Measurements from ENCODE around the gene APOL1. TPM values are rescaled to one million over a fixed set of nuclear protein-coding genes. Genes with fewer than 3 reads are reported as not detected.

The APOL1 gene
- total RNA-seq, 1 experiment from 2014 or later: 16.0 TPM

DNA sequence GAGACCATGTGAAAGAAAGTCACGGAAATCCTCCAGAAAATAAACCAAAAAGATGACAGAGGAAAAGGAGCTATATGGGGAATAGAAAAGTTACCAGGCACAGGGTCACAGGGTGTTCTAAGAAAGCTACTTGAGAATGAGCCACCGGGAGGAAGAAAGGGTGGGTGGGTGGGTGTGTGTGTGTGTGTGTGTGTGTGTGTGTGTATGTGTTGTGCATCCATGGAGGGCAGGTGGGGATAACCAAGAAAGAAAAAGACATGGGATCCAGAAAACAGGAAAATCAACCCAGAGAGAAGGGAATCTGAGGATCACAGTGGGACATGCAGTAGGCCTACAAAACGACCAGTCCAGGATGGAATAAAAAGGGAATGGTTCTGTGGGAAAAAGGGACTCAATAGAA lies 17.3 kb upstream of the APOL1 start:
- no TSS peak for BruUV-seq (replicated peaks)
- Histone ChIP-seq H3K27ac (ENCODE audit: low read length) (no peak overlapping the region), H3K27me3 (ENCODE audit: control insufficient read depth, insufficient read depth, low read length) (no peaks in the 10 kb centered on the region), H3K36me3 (ENCODE audit: control insufficient read depth, insufficient read depth, low read length) (no peaks in the 10 kb centered on the region), H3K9me3 (ENCODE audit: control insufficient read depth, insufficient read depth, low read depth, low read length) (no peaks in the 10 kb centered on the region), H3K4me1 (ENCODE audit: control insufficient read depth, insufficient read depth, low read length) (peaks cover 10% of the 10 kb centered on the region; the same call in 1 of the 2 replicates), H3K4me3 (ENCODE audit: low read depth in 2 of 2, low read length in 2 of 2) (no peak overlapping the region)
- POLR2A ChIA-PET: no interaction called here
- TF ChIP-seq SIN3A (IDR thresholded peaks at IDR 0.05; ENCODE audit: borderline replicate concordance, insufficient read depth, low read depth, low read length): no peak
- TF ChIP-seq, protein P1, sequence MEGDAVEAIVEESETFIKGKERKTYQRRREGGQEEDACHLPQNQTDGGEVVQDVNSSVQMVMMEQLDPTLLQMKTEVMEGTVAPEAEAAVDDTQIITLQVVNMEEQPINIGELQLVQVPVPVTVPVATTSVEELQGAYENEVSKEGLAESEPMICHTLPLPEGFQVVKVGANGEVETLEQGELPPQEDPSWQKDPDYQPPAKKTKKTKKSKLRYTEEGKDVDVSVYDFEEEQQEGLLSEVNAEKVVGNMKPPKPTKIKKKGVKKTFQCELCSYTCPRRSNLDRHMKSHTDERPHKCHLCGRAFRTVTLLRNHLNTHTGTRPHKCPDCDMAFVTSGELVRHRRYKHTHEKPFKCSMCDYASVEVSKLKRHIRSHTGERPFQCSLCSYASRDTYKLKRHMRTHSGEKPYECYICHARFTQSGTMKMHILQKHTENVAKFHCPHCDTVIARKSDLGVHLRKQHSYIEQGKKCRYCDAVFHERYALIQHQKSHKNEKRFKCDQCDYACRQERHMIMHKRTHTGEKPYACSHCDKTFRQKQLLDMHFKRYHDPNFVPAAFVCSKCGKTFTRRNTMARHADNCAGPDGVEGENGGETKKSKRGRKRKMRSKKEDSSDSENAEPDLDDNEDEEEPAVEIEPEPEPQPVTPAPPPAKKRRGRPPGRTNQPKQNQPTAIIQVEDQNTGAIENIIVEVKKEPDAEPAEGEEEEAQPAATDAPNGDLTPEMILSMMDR (IDR thresholded peaks at IDR 0.05): no peak
- TF ChIP-seq POLR2AphosphoS5 (IDR thresholded peaks at IDR 0.05; ENCODE audit: low read depth, low read length): no peak
- no peak for TF ChIP-seq TCF7L2 (IDR thresholded peaks at IDR 0.05; ENCODE audit: low read depth, low read length)
- TF ChIP-seq, protein P2, sequence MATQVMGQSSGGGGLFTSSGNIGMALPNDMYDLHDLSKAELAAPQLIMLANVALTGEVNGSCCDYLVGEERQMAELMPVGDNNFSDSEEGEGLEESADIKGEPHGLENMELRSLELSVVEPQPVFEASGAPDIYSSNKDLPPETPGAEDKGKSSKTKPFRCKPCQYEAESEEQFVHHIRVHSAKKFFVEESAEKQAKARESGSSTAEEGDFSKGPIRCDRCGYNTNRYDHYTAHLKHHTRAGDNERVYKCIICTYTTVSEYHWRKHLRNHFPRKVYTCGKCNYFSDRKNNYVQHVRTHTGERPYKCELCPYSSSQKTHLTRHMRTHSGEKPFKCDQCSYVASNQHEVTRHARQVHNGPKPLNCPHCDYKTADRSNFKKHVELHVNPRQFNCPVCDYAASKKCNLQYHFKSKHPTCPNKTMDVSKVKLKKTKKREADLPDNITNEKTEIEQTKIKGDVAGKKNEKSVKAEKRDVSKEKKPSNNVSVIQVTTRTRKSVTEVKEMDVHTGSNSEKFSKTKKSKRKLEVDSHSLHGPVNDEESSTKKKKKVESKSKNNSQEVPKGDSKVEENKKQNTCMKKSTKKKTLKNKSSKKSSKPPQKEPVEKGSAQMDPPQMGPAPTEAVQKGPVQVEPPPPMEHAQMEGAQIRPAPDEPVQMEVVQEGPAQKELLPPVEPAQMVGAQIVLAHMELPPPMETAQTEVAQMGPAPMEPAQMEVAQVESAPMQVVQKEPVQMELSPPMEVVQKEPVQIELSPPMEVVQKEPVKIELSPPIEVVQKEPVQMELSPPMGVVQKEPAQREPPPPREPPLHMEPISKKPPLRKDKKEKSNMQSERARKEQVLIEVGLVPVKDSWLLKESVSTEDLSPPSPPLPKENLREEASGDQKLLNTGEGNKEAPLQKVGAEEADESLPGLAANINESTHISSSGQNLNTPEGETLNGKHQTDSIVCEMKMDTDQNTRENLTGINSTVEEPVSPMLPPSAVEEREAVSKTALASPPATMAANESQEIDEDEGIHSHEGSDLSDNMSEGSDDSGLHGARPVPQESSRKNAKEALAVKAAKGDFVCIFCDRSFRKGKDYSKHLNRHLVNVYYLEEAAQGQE (IDR thresholded peaks at IDR 0.05; ENCODE audit: insufficient read depth in 1 of 2, low read depth in 2 of 2, low read length in 1 of 2): no peak
- CTCF ChIA-PET: interaction anchor here (0.6 kb wide), 1 partner anchor 19 kb away, joined by 3 read pairs; no protein-coding TSS in a partner anchor
- no peak for ATAC-seq
- in situ Hi-C loops (cut with HindIII; ENCODE audit: low pct_unique_long_range_greater_than_20kb, low sequenced_read_pairs) (no loop called here), intact Hi-C loops (cut with micrococcal nuclease; ENCODE audit: unreplicated experiment) (no loop called here)
- DNase-seq (ENCODE audit: low read depth, low spot score): no peak

DNA sequence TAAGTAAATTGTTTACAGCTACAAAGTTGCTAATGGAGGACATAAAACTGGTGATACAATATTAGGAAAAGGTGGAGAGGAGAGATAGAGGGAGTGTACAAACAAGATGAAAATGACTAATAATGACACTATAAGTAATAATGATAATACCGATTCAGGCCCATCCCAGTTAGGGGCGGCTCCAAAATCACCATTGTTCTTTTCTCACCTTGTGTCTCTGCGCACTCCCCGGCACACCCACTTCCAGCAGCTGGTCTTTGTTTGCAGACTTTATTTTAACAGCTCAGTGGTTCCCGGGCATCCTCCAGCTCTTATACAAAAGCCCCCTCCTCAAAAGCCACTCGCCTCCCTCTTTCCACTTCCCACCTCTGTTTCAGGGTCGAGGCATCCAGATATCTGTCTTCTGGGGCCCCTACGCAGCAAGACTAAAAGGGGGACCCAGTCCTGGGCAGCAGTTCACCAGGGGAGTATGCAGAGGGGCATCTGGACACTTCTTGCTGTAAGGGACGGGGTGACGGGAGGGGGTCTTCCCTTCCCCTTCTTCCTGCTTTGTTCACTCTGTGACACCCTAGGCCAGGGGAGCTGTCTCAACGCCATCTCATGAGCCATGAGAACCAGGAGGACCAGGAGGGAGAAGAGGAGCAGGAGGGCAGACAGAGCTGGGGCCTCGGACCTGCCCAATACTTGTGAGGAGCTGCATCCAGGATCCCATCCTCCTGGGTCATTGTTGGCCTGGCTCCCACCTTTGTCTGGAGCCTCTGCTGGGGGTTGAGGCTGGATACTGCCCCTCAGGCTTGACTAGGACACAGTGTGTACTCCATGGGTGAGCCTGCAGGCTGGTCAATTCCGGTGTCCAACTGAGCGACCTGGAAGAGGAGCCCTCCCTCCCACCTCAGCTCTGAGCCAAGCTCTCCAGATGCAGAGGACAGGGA lies 16.3 kb upstream of the APOL1 start:
- CTCF ChIA-PET: no interaction called here
- no TSS peak for BruUV-seq (replicated peaks)
- ATAC-seq: no peak

More for the DNA sequence above, 16.3 kb upstream of the APOL1 start:
- Histone ChIP-seq H3K36me3 (ENCODE audit: control insufficient read depth, insufficient read depth, low read length) (no peaks in the 10 kb centered on the region), H3K9me3 (ENCODE audit: control insufficient read depth, insufficient read depth, low read depth, low read length) (no peaks in the 10 kb centered on the region), H3K27ac (ENCODE audit: low read length) (no peak overlapping the region), H3K4me3 (ENCODE audit: low read depth in 2 of 2, low read length in 2 of 2) (no peak overlapping the region), H3K27me3 (ENCODE audit: control insufficient read depth, insufficient read depth, low read length) (no peaks in the 10 kb centered on the region), H3K4me1 (ENCODE audit: control insufficient read depth, insufficient read depth, low read length) (peaks cover 10% of the 10 kb centered on the region; the same call in 1 of the 2 replicates)
- intact Hi-C loops (cut with micrococcal nuclease; ENCODE audit: unreplicated experiment) (no loop called here), in situ Hi-C loops (cut with HindIII; ENCODE audit: low pct_unique_long_range_greater_than_20kb, low sequenced_read_pairs) (no loop called here)
- no peak for DNase-seq (ENCODE audit: low read depth, low spot score)
- POLR2A ChIA-PET: interaction anchor here (0.6 kb wide), 1 partner anchor 338 kb away, joined by 5 read pairs; no protein-coding TSS in a partner anchor
- TF ChIP-seq POLR2AphosphoS5 (IDR thresholded peaks at IDR 0.05; ENCODE audit: low read depth, low read length) (no peak), TCF7L2 (IDR thresholded peaks at IDR 0.05; ENCODE audit: low read depth, low read length) (no peak), SIN3A (IDR thresholded peaks at IDR 0.05; ENCODE audit: borderline replicate concordance, insufficient read depth, low read depth, low read length) (no peak)
- TF ChIP-seq, protein P2 (IDR thresholded peaks at IDR 0.05; ENCODE audit: insufficient read depth in 1 of 2, low read depth in 2 of 2, low read length in 1 of 2): no peak
- TF ChIP-seq, protein P1 (IDR thresholded peaks at IDR 0.05): no peak

All from Panc1 (cell line).